ENCODE data around the gene CLSTN2.

CLSTN2 gene

GRCh38 chr3:140147965-140148490 is 213.0 kb downstream of the CLSTN2 start:
- peaks cover 3% of the 10 kb centered on the region for H3K4me1 ChIP-seq (ENCODE audit: insufficient read depth, low read length)
- no peaks in the 10 kb centered on the region for H3K9me3 ChIP-seq (ENCODE audit: low read length)

GRCh38 chr3:140148824-140149390 is 213.9 kb downstream of the CLSTN2 start:
- Histone ChIP-seq H3K9me3 (ENCODE audit: low read length) (no peaks in the 10 kb centered on the region), H3K4me1 (ENCODE audit: insufficient read depth, low read length) (peaks cover 1% of the 10 kb centered on the region), H3K4me3 (ENCODE audit: low read length) (no peak overlapping the region), H2AFZ (ENCODE audit: low read depth, low read length) (no peak overlapping the region), H3K36me3 (ENCODE audit: insufficient read depth, low read length) (no peaks in the 10 kb centered on the region), H3K27me3 (ENCODE audit: insufficient read depth, low read length) (no peaks in the 10 kb centered on the region)

More at GRCh38 chr3:140147965-140148490, 213.0 kb downstream of the CLSTN2 start:
- Histone ChIP-seq H3K27me3 (ENCODE audit: insufficient read depth, low read length) (no peaks in the 10 kb centered on the region), H3K36me3 (ENCODE audit: insufficient read depth, low read length) (no peaks in the 10 kb centered on the region), H2AFZ (ENCODE audit: low read depth, low read length) (no peak overlapping the region), H3K4me3 (ENCODE audit: low read length) (no peak overlapping the region)

- Histone ChIP-seq H3K27me3 (ENCODE audit: insufficient read depth, low read length) (no peaks in the 10 kb centered on the region), H3K4me3 (ENCODE audit: low read length) (no peak overlapping the region), H3K9me3 (ENCODE audit: low read length) (no peaks in the 10 kb centered on the region), H3K4me1 (ENCODE audit: insufficient read depth, low read length) (no peaks in the 10 kb centered on the region), H3K36me3 (ENCODE audit: insufficient read depth, low read length) (no peaks in the 10 kb centered on the region), H2AFZ (ENCODE audit: low read depth, low read length) (no peak overlapping the region)
Measured at GRCh38 chr3:140151321-140151720, 216.3 kb downstream of the CLSTN2 start.

GRCh38 chr3:140152851-140153639 is 218.1 kb downstream of the CLSTN2 start:
- no peaks in the 10 kb centered on the region for H3K36me3 ChIP-seq (ENCODE audit: insufficient read depth, low read length)
- H3K27me3 ChIP-seq (ENCODE audit: insufficient read depth, low read length): no peaks in the 10 kb centered on the region
- no peaks in the 10 kb centered on the region for H3K9me3 ChIP-seq (ENCODE audit: low read length)
- no peak overlapping the region for H3K4me3 ChIP-seq (ENCODE audit: low read length)
- no peak overlapping the region for H2AFZ ChIP-seq (ENCODE audit: low read depth, low read length)
- H3K4me1 ChIP-seq (ENCODE audit: insufficient read depth, low read length): no peaks in the 10 kb centered on the region

- Histone ChIP-seq H2AFZ (ENCODE audit: low read depth, low read length) (no peak overlapping the region), H3K27me3 (ENCODE audit: insufficient read depth, low read length) (no peaks in the 10 kb centered on the region), H3K4me3 (ENCODE audit: low read length) (no peak overlapping the region), H3K9me3 (ENCODE audit: low read length) (no peaks in the 10 kb centered on the region), H3K4me1 (ENCODE audit: insufficient read depth, low read length) (no peaks in the 10 kb centered on the region), H3K36me3 (ENCODE audit: insufficient read depth, low read length) (no peaks in the 10 kb centered on the region)
Measured at GRCh38 chr3:140153736-140154135, 218.8 kb downstream of the CLSTN2 start.

- Histone ChIP-seq H3K4me1 (ENCODE audit: insufficient read depth, low read length) (no peaks in the 10 kb centered on the region), H2AFZ (ENCODE audit: low read depth, low read length) (no peak overlapping the region), H3K36me3 (ENCODE audit: insufficient read depth, low read length) (no peaks in the 10 kb centered on the region), H3K9me3 (ENCODE audit: low read length) (no peaks in the 10 kb centered on the region), H3K27me3 (ENCODE audit: insufficient read depth, low read length) (no peaks in the 10 kb centered on the region), H3K4me3 (ENCODE audit: low read length) (no peak overlapping the region)
Measured at GRCh38 chr3:140157161-140157560, 222.2 kb downstream of the CLSTN2 start.

GRCh38 chr3:140159646-140160045 is 224.7 kb downstream of the CLSTN2 start:
- no peaks in the 10 kb centered on the region for H3K36me3 ChIP-seq (ENCODE audit: insufficient read depth, low read length)
- H3K9me3 ChIP-seq (ENCODE audit: low read length): no peaks in the 10 kb centered on the region
- no peaks in the 10 kb centered on the region for H3K27me3 ChIP-seq (ENCODE audit: insufficient read depth, low read length)
- H3K4me3 ChIP-seq (ENCODE audit: low read length): no peak overlapping the region
- no peak overlapping the region for H2AFZ ChIP-seq (ENCODE audit: low read depth, low read length)
- no peaks in the 10 kb centered on the region for H3K4me1 ChIP-seq (ENCODE audit: insufficient read depth, low read length)

- H3K27me3 ChIP-seq (ENCODE audit: insufficient read depth, low read length): no peaks in the 10 kb centered on the region
- H3K36me3 ChIP-seq (ENCODE audit: insufficient read depth, low read length): no peaks in the 10 kb centered on the region
- no peak overlapping the region for H3K4me3 ChIP-seq (ENCODE audit: low read length)
- H3K4me1 ChIP-seq (ENCODE audit: insufficient read depth, low read length): no peaks in the 10 kb centered on the region
- no peaks in the 10 kb centered on the region for H3K9me3 ChIP-seq (ENCODE audit: low read length)
- no peak overlapping the region for H2AFZ ChIP-seq (ENCODE audit: low read depth, low read length)
Measured at GRCh38 chr3:140160553-140160952, 225.6 kb downstream of the CLSTN2 start.

GRCh38 chr3:140162551-140162950 is 227.6 kb downstream of the CLSTN2 start:
- Histone ChIP-seq H3K4me3 (ENCODE audit: low read length) (no peak overlapping the region), H3K4me1 (ENCODE audit: insufficient read depth, low read length) (no peaks in the 10 kb centered on the region), H2AFZ (ENCODE audit: low read depth, low read length) (no peak overlapping the region), H3K27me3 (ENCODE audit: insufficient read depth, low read length) (no peaks in the 10 kb centered on the region), H3K36me3 (ENCODE audit: insufficient read depth, low read length) (no peaks in the 10 kb centered on the region), H3K9me3 (ENCODE audit: low read length) (no peaks in the 10 kb centered on the region)

GRCh38 chr3:140163159-140163763 is 228.3 kb downstream of the CLSTN2 start:
- Histone ChIP-seq H3K36me3 (ENCODE audit: insufficient read depth, low read length) (no peaks in the 10 kb centered on the region), H3K4me3 (ENCODE audit: low read length) (no peak overlapping the region), H3K27me3 (ENCODE audit: insufficient read depth, low read length) (no peaks in the 10 kb centered on the region), H2AFZ (ENCODE audit: low read depth, low read length) (no peak overlapping the region), H3K4me1 (ENCODE audit: insufficient read depth, low read length) (no peaks in the 10 kb centered on the region), H3K9me3 (ENCODE audit: low read length) (no peaks in the 10 kb centered on the region)

GRCh38 chr3:140164156-140164555 is 229.2 kb downstream of the CLSTN2 start:
- Histone ChIP-seq H3K4me3 (ENCODE audit: low read length) (no peak overlapping the region), H3K9me3 (ENCODE audit: low read length) (no peaks in the 10 kb centered on the region), H3K27me3 (ENCODE audit: insufficient read depth, low read length) (no peaks in the 10 kb centered on the region), H3K36me3 (ENCODE audit: insufficient read depth, low read length) (no peaks in the 10 kb centered on the region), H3K4me1 (ENCODE audit: insufficient read depth, low read length) (no peaks in the 10 kb centered on the region), H2AFZ (ENCODE audit: low read depth, low read length) (no peak overlapping the region)

GRCh38 chr3:140164922-140165590 is 230.1 kb downstream of the CLSTN2 start:
- Histone ChIP-seq H3K4me1 (ENCODE audit: insufficient read depth, low read length) (no peaks in the 10 kb centered on the region), H3K4me3 (ENCODE audit: low read length) (no peak overlapping the region), H3K36me3 (ENCODE audit: insufficient read depth, low read length) (no peaks in the 10 kb centered on the region), H2AFZ (ENCODE audit: low read depth, low read length) (no peak overlapping the region), H3K27me3 (ENCODE audit: insufficient read depth, low read length) (no peaks in the 10 kb centered on the region), H3K9me3 (ENCODE audit: low read length) (no peaks in the 10 kb centered on the region)

- Histone ChIP-seq H2AFZ (ENCODE audit: low read depth, low read length) (no peak overlapping the region), H3K4me3 (ENCODE audit: low read length) (no peak overlapping the region), H3K36me3 (ENCODE audit: insufficient read depth, low read length) (no peaks in the 10 kb centered on the region)
Measured at GRCh38 chr3:140165781-140166180, 230.8 kb downstream of the CLSTN2 start.

More at GRCh38 chr3:140165781-140166180, 230.8 kb downstream of the CLSTN2 start:
- Histone ChIP-seq H3K27me3 (ENCODE audit: insufficient read depth, low read length) (no peaks in the 10 kb centered on the region), H3K4me1 (ENCODE audit: insufficient read depth, low read length) (no peaks in the 10 kb centered on the region), H3K9me3 (ENCODE audit: low read length) (no peaks in the 10 kb centered on the region)

Data from neuron (in vitro differentiated cells).